ENCODE data around the gene FAAP20.
A peak's percentile ranks its signal among the peaks of the same experiment; 100 is the strongest.

Gene FAAP20

DNA sequence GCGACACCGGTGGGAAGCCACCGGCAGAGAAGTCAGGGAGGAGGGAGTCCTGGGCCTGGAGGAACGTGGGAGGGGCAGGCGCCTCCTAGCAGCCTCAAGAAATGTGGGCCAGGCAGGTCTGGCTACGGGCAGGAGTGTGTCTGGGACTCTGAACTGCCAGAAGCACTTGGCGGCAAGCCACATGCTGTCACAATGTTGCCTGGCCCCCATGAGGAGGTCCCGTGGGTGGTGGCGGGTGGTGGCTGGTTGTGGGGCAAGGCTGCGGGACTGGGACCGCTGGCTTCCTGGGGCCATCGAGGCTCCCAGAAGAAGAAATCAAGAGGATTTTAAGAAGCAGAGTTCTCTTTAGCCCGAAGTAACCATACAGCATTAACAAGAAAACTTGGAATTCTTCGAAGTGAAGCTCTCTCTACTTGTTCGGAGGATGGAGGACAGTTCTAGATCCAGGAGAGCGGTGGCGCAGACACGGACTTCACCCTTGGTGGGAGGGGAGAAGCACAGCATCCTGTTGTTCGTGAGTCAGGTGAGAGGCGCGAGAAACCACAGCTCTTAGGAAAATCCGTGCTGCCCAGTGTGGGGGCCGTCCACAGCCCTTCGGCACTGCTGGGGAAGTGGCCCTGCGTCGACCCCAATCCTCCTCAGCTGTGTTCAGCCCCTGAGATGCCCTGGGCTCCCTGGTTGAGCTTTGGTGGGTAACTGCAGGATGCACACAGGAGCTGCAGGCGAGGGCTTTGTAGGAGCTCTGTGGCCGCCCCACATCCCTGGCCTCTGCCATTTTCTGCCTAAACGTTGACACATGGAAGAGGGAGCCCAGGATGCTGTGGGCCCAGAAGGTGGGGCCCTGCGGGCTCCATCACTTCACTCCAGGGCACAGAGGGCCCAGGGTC lies 45.9 kb upstream of the FAAP20 start:
- peak; percentile 18; the same call in 1 of the 3 replicates for ATAC-seq
- TF ChIP-seq, protein P1, sequence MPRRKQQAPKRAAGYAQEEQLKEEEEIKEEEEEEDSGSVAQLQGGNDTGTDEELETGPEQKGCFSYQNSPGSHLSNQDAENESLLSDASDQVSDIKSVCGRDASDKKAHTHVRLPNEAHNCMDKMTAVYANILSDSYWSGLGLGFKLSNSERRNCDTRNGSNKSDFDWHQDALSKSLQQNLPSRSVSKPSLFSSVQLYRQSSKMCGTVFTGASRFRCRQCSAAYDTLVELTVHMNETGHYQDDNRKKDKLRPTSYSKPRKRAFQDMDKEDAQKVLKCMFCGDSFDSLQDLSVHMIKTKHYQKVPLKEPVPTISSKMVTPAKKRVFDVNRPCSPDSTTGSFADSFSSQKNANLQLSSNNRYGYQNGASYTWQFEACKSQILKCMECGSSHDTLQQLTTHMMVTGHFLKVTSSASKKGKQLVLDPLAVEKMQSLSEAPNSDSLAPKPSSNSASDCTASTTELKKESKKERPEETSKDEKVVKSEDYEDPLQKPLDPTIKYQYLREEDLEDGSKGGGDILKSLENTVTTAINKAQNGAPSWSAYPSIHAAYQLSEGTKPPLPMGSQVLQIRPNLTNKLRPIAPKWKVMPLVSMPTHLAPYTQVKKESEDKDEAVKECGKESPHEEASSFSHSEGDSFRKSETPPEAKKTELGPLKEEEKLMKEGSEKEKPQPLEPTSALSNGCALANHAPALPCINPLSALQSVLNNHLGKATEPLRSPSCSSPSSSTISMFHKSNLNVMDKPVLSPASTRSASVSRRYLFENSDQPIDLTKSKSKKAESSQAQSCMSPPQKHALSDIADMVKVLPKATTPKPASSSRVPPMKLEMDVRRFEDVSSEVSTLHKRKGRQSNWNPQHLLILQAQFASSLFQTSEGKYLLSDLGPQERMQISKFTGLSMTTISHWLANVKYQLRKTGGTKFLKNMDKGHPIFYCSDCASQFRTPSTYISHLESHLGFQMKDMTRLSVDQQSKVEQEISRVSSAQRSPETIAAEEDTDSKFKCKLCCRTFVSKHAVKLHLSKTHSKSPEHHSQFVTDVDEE (CRISPR knock-in tag; IDR thresholded peaks at IDR 0.05), result peak; percentile 31; the same call in 1 of the 2 replicates
- TF ChIP-seq ZNF70 (CRISPR knock-in tag; IDR thresholded peaks at IDR 0.05), result no peak

DNA sequence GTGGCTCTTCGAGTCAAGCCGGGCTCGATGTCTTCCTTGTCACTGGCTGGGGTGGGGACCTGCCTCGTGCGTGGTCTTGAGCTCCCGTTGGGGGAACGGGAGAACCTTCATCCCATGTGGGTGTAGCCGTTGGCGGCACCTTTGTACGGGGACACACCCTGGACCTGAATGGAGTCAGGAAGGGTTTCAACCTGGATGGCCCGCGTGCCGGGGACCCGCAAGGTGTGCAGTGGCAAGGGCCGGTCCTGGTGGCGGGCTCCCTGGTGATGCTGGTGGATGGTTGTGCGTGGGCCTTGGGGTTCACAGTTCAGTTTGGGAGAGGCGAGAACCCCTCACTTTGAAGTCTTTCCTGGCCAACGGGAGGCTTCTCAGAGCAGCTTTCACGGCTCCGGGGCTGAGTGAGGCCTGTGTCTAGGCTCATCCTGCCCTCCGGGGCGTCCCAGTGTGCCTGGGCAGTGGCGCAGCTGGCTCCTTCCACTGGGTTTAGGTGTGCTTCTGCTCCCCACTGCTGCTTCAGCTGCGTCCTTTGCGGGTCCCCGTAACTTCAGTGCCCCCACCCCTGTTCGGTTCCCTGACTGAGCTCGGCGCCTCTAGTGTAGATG lies 44.9 kb upstream of the FAAP20 start:
- TF ChIP-seq BACH2 (CRISPR knock-in tag; IDR thresholded peaks at IDR 0.05; ENCODE audit: borderline replicate concordance) (no peak), ZNF70 (CRISPR knock-in tag; IDR thresholded peaks at IDR 0.05) (no peak), ZFP3 (CRISPR knock-in tag; IDR thresholded peaks at IDR 0.05) (no peak)
- TF ChIP-seq, protein P2, sequence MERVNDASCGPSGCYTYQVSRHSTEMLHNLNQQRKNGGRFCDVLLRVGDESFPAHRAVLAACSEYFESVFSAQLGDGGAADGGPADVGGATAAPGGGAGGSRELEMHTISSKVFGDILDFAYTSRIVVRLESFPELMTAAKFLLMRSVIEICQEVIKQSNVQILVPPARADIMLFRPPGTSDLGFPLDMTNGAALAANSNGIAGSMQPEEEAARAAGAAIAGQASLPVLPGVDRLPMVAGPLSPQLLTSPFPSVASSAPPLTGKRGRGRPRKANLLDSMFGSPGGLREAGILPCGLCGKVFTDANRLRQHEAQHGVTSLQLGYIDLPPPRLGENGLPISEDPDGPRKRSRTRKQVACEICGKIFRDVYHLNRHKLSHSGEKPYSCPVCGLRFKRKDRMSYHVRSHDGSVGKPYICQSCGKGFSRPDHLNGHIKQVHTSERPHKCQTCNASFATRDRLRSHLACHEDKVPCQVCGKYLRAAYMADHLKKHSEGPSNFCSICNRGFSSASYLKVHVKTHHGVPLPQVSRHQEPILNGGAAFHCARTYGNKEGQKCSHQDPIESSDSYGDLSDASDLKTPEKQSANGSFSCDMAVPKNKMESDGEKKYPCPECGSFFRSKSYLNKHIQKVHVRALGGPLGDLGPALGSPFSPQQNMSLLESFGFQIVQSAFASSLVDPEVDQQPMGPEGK (CRISPR knock-in tag; IDR thresholded peaks at IDR 0.05; ENCODE audit: borderline replicate concordance), result no peak
- ATAC-seq, result no peak

DNA sequence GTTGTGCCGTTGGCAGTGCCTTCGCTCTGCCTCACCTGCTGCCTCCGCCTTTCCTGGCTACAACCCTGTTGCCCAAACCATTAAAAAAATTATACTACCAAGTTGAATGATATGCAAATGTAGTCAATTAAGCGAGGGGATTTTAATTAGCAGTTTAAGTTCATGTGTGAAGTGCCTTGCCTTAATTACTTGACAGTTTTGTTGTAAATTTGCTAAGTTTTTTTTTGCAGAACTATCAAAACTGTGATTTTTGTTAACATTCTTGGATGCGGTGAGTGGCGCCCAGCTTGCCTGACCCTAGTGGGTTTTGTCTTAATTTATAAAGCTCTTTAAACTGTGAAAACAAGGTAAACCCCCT lies 44.4 kb upstream of the FAAP20 start:
- ATAC-seq, result no peak
- TF ChIP-seq ZNF70 (CRISPR knock-in tag; IDR thresholded peaks at IDR 0.05) (no peak), ZNF8 (CRISPR knock-in tag; IDR thresholded peaks at IDR 0.05) (no peak), PPARA (CRISPR knock-in tag; IDR thresholded peaks at IDR 0.05; ENCODE audit: borderline replicate concordance) (no peak), TOX (CRISPR knock-in tag; IDR thresholded peaks at IDR 0.05; ENCODE audit: borderline replicate concordance) (no peak), GLIS3 (CRISPR knock-in tag; IDR thresholded peaks at IDR 0.05) (no peak), ZNF565 (CRISPR knock-in tag; conservative IDR thresholded peaks at IDR 0.05; ENCODE audit: low read depth) (no peak), OSR1 (CRISPR knock-in tag; IDR thresholded peaks at IDR 0.05) (no peak), TCF4 (CRISPR knock-in tag; IDR thresholded peaks at IDR 0.05; ENCODE audit: borderline replicate concordance) (no peak), CSDC2 (CRISPR knock-in tag; IDR thresholded peaks at IDR 0.05) (no peak), ESRRG (CRISPR knock-in tag; IDR thresholded peaks at IDR 0.05) (no peak), ARNTL (CRISPR knock-in tag; IDR thresholded peaks at IDR 0.05; ENCODE audit: borderline replicate concordance, low read depth) (no peak)

DNA sequence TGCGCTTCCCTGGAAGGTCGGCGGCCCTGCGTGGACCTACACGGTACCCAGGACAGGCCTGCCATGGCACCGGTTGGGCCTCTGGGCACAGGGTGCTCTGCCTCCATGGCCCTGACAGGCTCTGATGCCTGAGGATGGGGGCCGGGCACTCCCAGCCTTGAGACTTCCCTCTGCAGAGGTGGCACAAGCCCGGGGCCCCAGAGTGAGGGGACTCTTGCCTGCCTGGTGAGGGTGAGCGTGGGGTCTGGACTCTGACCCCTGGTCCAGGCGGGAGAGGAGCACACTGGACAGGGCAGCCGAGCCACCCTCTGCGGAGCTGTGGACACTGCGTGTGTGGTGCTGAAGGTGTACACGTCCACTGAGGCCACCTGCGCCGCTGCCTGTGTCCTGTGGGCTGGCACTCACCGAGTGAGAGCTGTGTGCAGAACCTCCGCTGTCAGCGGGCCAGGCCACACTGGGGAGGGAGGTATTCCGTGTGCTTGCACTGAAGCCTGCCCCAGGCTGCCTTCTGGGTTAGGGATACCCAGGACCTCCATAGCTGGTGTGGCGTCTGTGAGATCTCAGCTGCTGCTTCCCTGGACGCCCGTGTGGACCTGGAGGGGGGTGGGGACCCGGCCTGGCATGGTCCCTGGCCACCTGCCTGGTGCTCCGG lies 43.9 kb upstream of the FAAP20 start:
- ATAC-seq, result no peak
- TF ChIP-seq SNAI2 (CRISPR knock-in tag; IDR thresholded peaks at IDR 0.05), result no peak
- TF ChIP-seq CSDC2 (CRISPR knock-in tag; IDR thresholded peaks at IDR 0.05), result no peak
- TF ChIP-seq ZC3H10 (CRISPR knock-in tag; IDR thresholded peaks at IDR 0.05), result no peak

DNA sequence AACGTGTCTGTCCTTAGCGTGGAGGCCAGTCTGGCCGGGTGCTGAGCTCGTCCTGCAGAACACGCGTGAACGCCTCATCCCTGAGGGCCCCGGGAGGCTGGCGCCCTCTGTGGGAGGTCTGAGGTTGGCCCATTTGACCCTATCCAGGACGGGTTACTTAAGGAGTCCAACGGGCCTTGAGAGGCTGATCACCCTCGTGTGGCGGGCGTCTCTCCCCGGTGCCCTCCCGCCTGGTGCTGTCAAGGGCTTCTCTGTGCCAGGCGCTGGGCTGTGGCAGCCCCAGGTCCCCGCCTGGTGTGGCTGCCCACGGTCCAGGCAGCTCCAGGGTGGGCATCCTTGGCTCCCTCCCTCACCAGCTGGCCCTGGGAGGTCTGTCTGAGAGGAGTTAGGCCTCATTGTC lies 43.2 kb upstream of the FAAP20 start:
- peak; percentile 10; the same call in 1 of the 3 replicates for ATAC-seq
- TF ChIP-seq OSR1 (CRISPR knock-in tag; IDR thresholded peaks at IDR 0.05), result no peak
- TF ChIP-seq, protein P1 (CRISPR knock-in tag; IDR thresholded peaks at IDR 0.05), result no peak
- no peak for TF ChIP-seq BACH2 (CRISPR knock-in tag; IDR thresholded peaks at IDR 0.05; ENCODE audit: borderline replicate concordance)
- no peak for TF ChIP-seq ZNF70 (CRISPR knock-in tag; IDR thresholded peaks at IDR 0.05)
- TF ChIP-seq SNAI2 (CRISPR knock-in tag; IDR thresholded peaks at IDR 0.05), result no peak
- TF ChIP-seq, protein P3, sequence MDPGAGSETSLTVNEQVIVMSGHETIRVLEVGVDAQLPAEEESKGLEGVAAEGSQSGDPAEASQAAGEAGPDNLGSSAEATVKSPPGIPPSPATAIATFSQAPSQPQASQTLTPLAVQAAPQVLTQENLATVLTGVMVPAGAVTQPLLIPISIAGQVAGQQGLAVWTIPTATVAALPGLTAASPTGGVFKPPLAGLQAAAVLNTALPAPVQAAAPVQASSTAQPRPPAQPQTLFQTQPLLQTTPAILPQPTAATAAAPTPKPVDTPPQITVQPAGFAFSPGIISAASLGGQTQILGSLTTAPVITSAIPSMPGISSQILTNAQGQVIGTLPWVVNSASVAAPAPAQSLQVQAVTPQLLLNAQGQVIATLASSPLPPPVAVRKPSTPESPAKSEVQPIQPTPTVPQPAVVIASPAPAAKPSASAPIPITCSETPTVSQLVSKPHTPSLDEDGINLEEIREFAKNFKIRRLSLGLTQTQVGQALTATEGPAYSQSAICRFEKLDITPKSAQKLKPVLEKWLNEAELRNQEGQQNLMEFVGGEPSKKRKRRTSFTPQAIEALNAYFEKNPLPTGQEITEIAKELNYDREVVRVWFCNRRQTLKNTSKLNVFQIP (CRISPR knock-in tag; IDR thresholded peaks at IDR 0.05; ENCODE audit: borderline replicate concordance, low read depth), result no peak
- TF ChIP-seq, protein P4, sequence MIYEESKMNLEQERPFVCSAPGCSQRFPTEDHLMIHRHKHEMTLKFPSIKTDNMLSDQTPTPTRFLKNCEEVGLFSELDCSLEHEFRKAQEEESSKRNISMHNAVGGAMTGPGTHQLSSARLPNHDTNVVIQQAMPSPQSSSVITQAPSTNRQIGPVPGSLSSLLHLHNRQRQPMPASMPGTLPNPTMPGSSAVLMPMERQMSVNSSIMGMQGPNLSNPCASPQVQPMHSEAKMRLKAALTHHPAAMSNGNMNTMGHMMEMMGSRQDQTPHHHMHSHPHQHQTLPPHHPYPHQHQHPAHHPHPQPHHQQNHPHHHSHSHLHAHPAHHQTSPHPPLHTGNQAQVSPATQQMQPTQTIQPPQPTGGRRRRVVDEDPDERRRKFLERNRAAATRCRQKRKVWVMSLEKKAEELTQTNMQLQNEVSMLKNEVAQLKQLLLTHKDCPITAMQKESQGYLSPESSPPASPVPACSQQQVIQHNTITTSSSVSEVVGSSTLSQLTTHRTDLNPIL (CRISPR knock-in tag; IDR thresholded peaks at IDR 0.05; ENCODE audit: low read depth), result no peak

Data from SK-N-SH treated with all-trans-retinoic acid at 6 μM for 48 hours (cell line).